ENCODE results near the gene APBB2.
"Not testable (repeated sequence)": the region's sequence is repeated elsewhere in the genome, so short reads cannot be mapped to it uniquely, and the experiment has no call there.

The APBB2 gene

GRCh38 chr4:40924096-40924792 lies 290.1 kb downstream of the APBB2 start:
- H3K4me3 ChIP-seq (ENCODE audit: low read depth, low read length), result no peak overlapping the region
- DNase-seq (ENCODE audit: low read depth), result peak; percentile 71
- TF ChIP-seq CTCF (IDR thresholded peaks at IDR 0.05; ENCODE audit: insufficient read depth, low read depth, low read length, missing control alignments), result peak; percentile 87

GRCh38 chr4:40923316-40924095 lies 290.8 kb downstream of the APBB2 start:
- no peak overlapping the region for H3K4me3 ChIP-seq (ENCODE audit: low read depth, low read length)
- no peak for TF ChIP-seq CTCF (IDR thresholded peaks at IDR 0.05; ENCODE audit: insufficient read depth, low read depth, low read length, missing control alignments)
- DNase-seq (ENCODE audit: low read depth), result no peak

GRCh38 chr4:40919976-40920375 lies 294.4 kb downstream of the APBB2 start:
- DNase-seq (ENCODE audit: low read depth); H3K4me3 ChIP-seq (ENCODE audit: low read depth, low read length): not testable (repeated sequence)

GRCh38 chr4:40918330-40918729 lies 296.0 kb downstream of the APBB2 start:
- no peak for TF ChIP-seq CTCF (IDR thresholded peaks at IDR 0.05; ENCODE audit: insufficient read depth, low read depth, low read length, missing control alignments)
- no peak overlapping the region for H3K4me3 ChIP-seq (ENCODE audit: low read depth, low read length)
- DNase-seq (ENCODE audit: low read depth), result no peak

GRCh38 chr4:40916880-40917279 lies 297.5 kb downstream of the APBB2 start:
- no peak overlapping the region for H3K4me3 ChIP-seq (ENCODE audit: low read depth, low read length)
- TF ChIP-seq CTCF (IDR thresholded peaks at IDR 0.05; ENCODE audit: insufficient read depth, low read depth, low read length, missing control alignments), result peak; percentile 67
- DNase-seq (ENCODE audit: low read depth), result peak; percentile 67

GRCh38 chr4:40916218-40916555 lies 298.2 kb downstream of the APBB2 start:
- TF ChIP-seq CTCF (IDR thresholded peaks at IDR 0.05; ENCODE audit: insufficient read depth, low read depth, low read length, missing control alignments), result no peak
- no peak overlapping the region for H3K4me3 ChIP-seq (ENCODE audit: low read depth, low read length)
- no peak for DNase-seq (ENCODE audit: low read depth)

GRCh38 chr4:40915318-40916217 lies 298.8 kb downstream of the APBB2 start:
- DNase-seq (ENCODE audit: low read depth), result no peak
- no peak overlapping the region for H3K4me3 ChIP-seq (ENCODE audit: low read depth, low read length)
- TF ChIP-seq CTCF (IDR thresholded peaks at IDR 0.05; ENCODE audit: insufficient read depth, low read depth, low read length, missing control alignments), result no peak

Data from GM12865 (cell line).